HepG2 (cell line): ENCODE results near the gene RHOG. TPM values are rescaled to one million over a fixed set of nuclear protein-coding genes. Genes with fewer than 3 reads are reported as not detected.

Experiments
- HIC2 ChIP-seq: sonication (generic); formaldehyde crosslinking; IDR thresholded peaks from 2 replicates; pipeline ENCODE4 v1.9.0; 2022; ENCODE audit warnings: low read depth, missing genetic modification reagents
- HOXA3 ChIP-seq: sonication (generic); formaldehyde crosslinking; IDR thresholded peaks from 2 replicates; pipeline ENCODE4 v1.5.0; 2020; ENCODE audit warnings: missing genetic modification reagents
- IKZF1 ChIP-seq: fragments of 450-650 bp; IDR thresholded peaks from 2 replicates; pipeline ENCODE4 v1.7.1; 2016
- ISX ChIP-seq: sonication (generic); formaldehyde crosslinking; conservative IDR thresholded peaks from 2 replicates; pipeline ENCODE4 v1.5.0; 2020; ENCODE audit warnings: missing genetic modification reagents
- KAT2B ChIP-seq: fragments of 150-350 bp; IDR thresholded peaks from 2 replicates; pipeline ENCODE4 v1.6.1; 2014; ENCODE audit warnings: low read depth, low read length, borderline replicate concordance
- KLF11 ChIP-seq: IDR thresholded peaks from 2 replicates; pipeline ENCODE4 v1.6.1; 2016; ENCODE audit warnings: missing compliant biosample characterization
- MYNN ChIP-seq: sonication (generic); formaldehyde crosslinking; IDR thresholded peaks from 2 replicates; pipeline ENCODE4 v1.4.0; 2020; ENCODE audit warnings: mild to moderate bottlenecking, low read depth, missing genetic modification reagents
- NFE2L1 ChIP-seq: sonication (generic); formaldehyde crosslinking; IDR thresholded peaks from 2 replicates; pipeline ENCODE4 v1.4.0; 2020; ENCODE audit warnings: missing genetic modification reagents, mild to moderate bottlenecking, borderline replicate concordance
- NFYC ChIP-seq: IDR thresholded peaks from 2 replicates; pipeline ENCODE4 v1.6.1; 2016; ENCODE audit warnings: missing genetic modification reagents, missing compliant biosample characterization
- PCBP1 ChIP-seq: fragments of 200-400 bp; formaldehyde crosslinking; IDR thresholded peaks from 2 replicates; pipeline ENCODE4 v1.6.1; 2017; ENCODE audit warnings: mild to moderate bottlenecking, low read depth, low read length, borderline replicate concordance
- RBAK ChIP-seq: sonication (generic); formaldehyde crosslinking; IDR thresholded peaks from 2 replicates; pipeline ENCODE4 v1.5.1; 2020; ENCODE audit warnings: mild to moderate bottlenecking, missing genetic modification reagents
- RELA ChIP-seq: sonication (generic); formaldehyde crosslinking; IDR thresholded peaks from 2 replicates; pipeline ENCODE4 v1.4.0; 2020; ENCODE audit warnings: missing genetic modification reagents
- TOE1 ChIP-seq: sonication (generic); formaldehyde crosslinking; IDR thresholded peaks from 2 replicates; pipeline ENCODE4 v1.4.0; 2020; ENCODE audit warnings: mild to moderate bottlenecking, missing genetic modification reagents
- UBTF ChIP-seq: sonication (generic); formaldehyde crosslinking; IDR thresholded peaks from 2 replicates; pipeline ENCODE4 v1.4.0; 2020; ENCODE audit warnings: mild to moderate bottlenecking, missing genetic modification reagents
- ZBTB1 ChIP-seq: sonication (generic); formaldehyde crosslinking; IDR thresholded peaks from 2 replicates; pipeline ENCODE4 v1.4.0; 2020; ENCODE audit warnings: missing genetic modification reagents, borderline replicate concordance
- ZMAT3 ChIP-seq: sonication (generic); formaldehyde crosslinking; conservative IDR thresholded peaks from 2 replicates; pipeline ENCODE4 v1.7.0; 2021; ENCODE audit warnings: missing genetic modification reagents
- ZNF512 ChIP-seq: sonication (generic); formaldehyde crosslinking; IDR thresholded peaks from 2 replicates; pipeline ENCODE4 v1.4.0; 2020; ENCODE audit warnings: mild to moderate bottlenecking, missing genetic modification reagents
- ZNF546 ChIP-seq: sonication (generic); formaldehyde crosslinking; conservative IDR thresholded peaks from 2 replicates; pipeline ENCODE4 v1.8.1; 2023; ENCODE audit warnings: mild to moderate bottlenecking, missing genetic modification reagents
- ZNF652 ChIP-seq: IDR thresholded peaks from 2 replicates; pipeline ENCODE4 v1.6.1; 2016; ENCODE audit warnings: low read depth, borderline replicate concordance
- ZNF878 ChIP-seq: sonication (generic); formaldehyde crosslinking; IDR thresholded peaks from 2 replicates; pipeline ENCODE4 v1.8.1; 2023; ENCODE audit warnings: mild to moderate bottlenecking, missing genetic modification reagents, moderate library complexity
- polyA plus RNA-seq, 8 experiments: library from polyadenylated mRNA; depleted of rRNA in 3 of 8; stranded (reverse) in 7 of 8; unstranded in 1 of 8; fragments of >200 nt; fragmentation: Illumina TruSeq in 4 of 8; extraction: Trizol in 4 of 8; gene quantifications; 2 replicates each; pipeline versions ENCODE4 v1.2.1 to v1.2.3, GENCODE V29; 2011 to 2016; ENCODE audit warnings: low read depth in 4 of 8, missing spikeins in 1 of 8, mixed read lengths in 1 of 8; ENCODE audit not compliant: insufficient read depth in 1 of 8
- total RNA-seq, 5 experiments: library from RNA; depleted of rRNA; stranded (reverse); fragments of >200 nt; fragmentation: Illumina TruSeq; extraction: Trizol; gene quantifications; 2 replicates each; pipeline ENCODE4 v1.2.3, GENCODE V29; 2016; ENCODE audit warnings: low read depth in 1 of 5
- TF ChIP-seq, protein P1 (sequence below): sonication (generic); formaldehyde crosslinking; IDR thresholded peaks from 2 replicates; pipeline ENCODE4 v1.4.0; 2020; ENCODE audit warnings: missing genetic modification reagents, borderline replicate concordance
- TF ChIP-seq, protein P2 (sequence below): sonication (generic); formaldehyde crosslinking; IDR thresholded peaks from 2 replicates; pipeline ENCODE4 v1.4.0; 2020; ENCODE audit warnings: missing genetic modification reagents

Gene RHOG
- total and polyA plus RNA-seq, 2 of the 13 experiments (the other 11 are each of a cell fraction or from before 2014, with no cell fraction given): 7.7 to 23.4 TPM

GRCh38 chr11:3841426-3842350 lies 929 bp upstream of the RHOG start (continued):
- TF ChIP-seq, protein P1, sequence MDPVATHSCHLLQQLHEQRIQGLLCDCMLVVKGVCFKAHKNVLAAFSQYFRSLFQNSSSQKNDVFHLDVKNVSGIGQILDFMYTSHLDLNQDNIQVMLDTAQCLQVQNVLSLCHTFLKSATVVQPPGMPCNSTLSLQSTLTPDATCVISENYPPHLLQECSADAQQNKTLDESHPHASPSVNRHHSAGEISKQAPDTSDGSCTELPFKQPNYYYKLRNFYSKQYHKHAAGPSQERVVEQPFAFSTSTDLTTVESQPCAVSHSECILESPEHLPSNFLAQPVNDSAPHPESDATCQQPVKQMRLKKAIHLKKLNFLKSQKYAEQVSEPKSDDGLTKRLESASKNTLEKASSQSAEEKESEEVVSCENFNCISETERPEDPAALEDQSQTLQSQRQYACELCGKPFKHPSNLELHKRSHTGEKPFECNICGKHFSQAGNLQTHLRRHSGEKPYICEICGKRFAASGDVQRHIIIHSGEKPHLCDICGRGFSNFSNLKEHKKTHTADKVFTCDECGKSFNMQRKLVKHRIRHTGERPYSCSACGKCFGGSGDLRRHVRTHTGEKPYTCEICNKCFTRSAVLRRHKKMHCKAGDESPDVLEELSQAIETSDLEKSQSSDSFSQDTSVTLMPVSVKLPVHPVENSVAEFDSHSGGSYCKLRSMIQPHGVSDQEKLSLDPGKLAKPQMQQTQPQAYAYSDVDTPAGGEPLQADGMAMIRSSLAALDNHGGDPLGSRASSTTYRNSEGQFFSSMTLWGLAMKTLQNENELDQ (CRISPR knock-in tag): no peak
- TF ChIP-seq KLF11 (CRISPR knock-in tag) (no peak), IKZF1 (no peak), RBAK (CRISPR knock-in tag) (no peak), ZMAT3 (no peak), KAT2B (no peak), NFYC (CRISPR knock-in tag) (peak; percentile 34; the same call in 1 of the 2 replicates), RELA (CRISPR knock-in tag) (no peak), TOE1 (CRISPR knock-in tag) (no peak), MYNN (no peak), ZNF878 (CRISPR knock-in tag) (no peak; the same call in 1 of the 2 replicates), ZNF546 (CRISPR knock-in tag) (no peak), UBTF (CRISPR knock-in tag) (peak; percentile 79), HIC2 (CRISPR knock-in tag) (no peak), HOXA3 (CRISPR knock-in tag) (peak; percentile 52), ZNF512 (CRISPR knock-in tag) (no peak), ZBTB1 (CRISPR knock-in tag) (no peak), ISX (CRISPR knock-in tag) (no peak), NFE2L1 (CRISPR knock-in tag) (no peak), PCBP1 (no peak), ZNF652 (CRISPR knock-in tag) (no peak)
- TF ChIP-seq, protein P2, sequence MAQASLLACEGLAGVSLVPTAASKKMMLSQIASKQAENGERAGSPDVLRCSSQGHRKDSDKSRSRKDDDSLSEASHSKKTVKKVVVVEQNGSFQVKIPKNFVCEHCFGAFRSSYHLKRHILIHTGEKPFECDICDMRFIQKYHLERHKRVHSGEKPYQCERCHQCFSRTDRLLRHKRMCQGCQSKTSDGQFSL (CRISPR knock-in tag): peak; percentile 67; the same call in 1 of the 2 replicates
